GM21786 (cell line): ENCODE data around the gene SERPINB6.
"Not testable (repeated sequence)": the region's sequence is repeated elsewhere in the genome, so short reads cannot be mapped to it uniquely, and the experiment has no call there.

Experiments
- ATAC-seq: cut with Tn5 transposase; IDR thresholded peaks from one replicate; pipeline ENCODE4 v1.9.1; 2021; ENCODE audit not compliant: unreplicated experiment

Gene SERPINB6

GRCh38 chr6:2971420-2972218 is at the start of gene SERPINB6:
Gene SERPINB6, minus strand, starts transcription at chr6:2971567. Its CDS starts 12,235 bp downstream, at chr6:2959332.
- no peak for ATAC-seq

- ATAC-seq = no peak
Observed at GRCh38 chr6:3019749-3020320, 48.5 kb upstream of the SERPINB6 start.

- ATAC-seq = no peak
Observed at GRCh38 chr6:3019065-3019464, 47.7 kb upstream of the SERPINB6 start.

GRCh38 chr6:3017304-3017703 is 45.9 kb upstream of the SERPINB6 start:
- ATAC-seq = no peak

GRCh38 chr6:3016473-3017280 is 45.3 kb upstream of the SERPINB6 start:
- ATAC-seq = no peak

- no peak for ATAC-seq
Observed at GRCh38 chr6:3015144-3015543, 43.8 kb upstream of the SERPINB6 start.

- no peak for ATAC-seq
Observed at GRCh38 chr6:3014675-3015066, 43.3 kb upstream of the SERPINB6 start.

- ATAC-seq = no peak
Observed at GRCh38 chr6:3013901-3014674, 42.7 kb upstream of the SERPINB6 start.

GRCh38 chr6:3013486-3013885 is 42.1 kb upstream of the SERPINB6 start:
- ATAC-seq = no peak

- no peak for ATAC-seq
Observed at GRCh38 chr6:3011592-3011991, 40.2 kb upstream of the SERPINB6 start.

GRCh38 chr6:3011158-3011557 is 39.8 kb upstream of the SERPINB6 start:
- ATAC-seq = no peak

- no peak for ATAC-seq
Observed at GRCh38 chr6:3009930-3010329, 38.6 kb upstream of the SERPINB6 start.

GRCh38 chr6:3008712-3009265 is 37.4 kb upstream of the SERPINB6 start:
- ATAC-seq = not testable (repeated sequence)

- no peak for ATAC-seq
Observed at GRCh38 chr6:3007571-3007970, 36.2 kb upstream of the SERPINB6 start.

GRCh38 chr6:3006476-3006875 is 35.1 kb upstream of the SERPINB6 start:
- no peak for ATAC-seq

GRCh38 chr6:3005874-3006273 is 34.5 kb upstream of the SERPINB6 start:
- no peak for ATAC-seq

GRCh38 chr6:3005077-3005476 is 33.7 kb upstream of the SERPINB6 start:
- no peak for ATAC-seq

GRCh38 chr6:3003226-3003625 is 31.9 kb upstream of the SERPINB6 start:
- not testable (repeated sequence) for ATAC-seq

- ATAC-seq = no peak
Observed at GRCh38 chr6:3001773-3002293, 30.5 kb upstream of the SERPINB6 start.

GRCh38 chr6:3001146-3001772 is 29.9 kb upstream of the SERPINB6 start:
- no peak for ATAC-seq
